Karpas-422 (cell line): ENCODE data around the gene CENATAC. TPM values are rescaled to one million over a fixed set of nuclear protein-coding genes. Genes with fewer than 3 reads are reported as not detected.

Experiments used
- small RNA-seq: library from RNA; depleted of rRNA; stranded (forward); fragments of <200 nt; gene quantifications from one replicate; pipeline ENCODE3, GENCODE V24; 2014
- total RNA-seq: library from RNA; depleted of rRNA; stranded (reverse); fragments of >200 nt; shearing (Covaris generic); gene quantifications from 2 replicates; pipeline ENCODE4 v1.2.3, GENCODE V29; 2014; ENCODE audit warnings: low replicate concordance; rRNA removed

CENATAC gene
- total RNA-seq, 1 experiment from 2014 or later, result 14.2 TPM

Small RNAs within 50 kb of the gene (small RNA-seq; reads per million reads assigned to genes)
- gene AP003392.2, result not detected
- gene RF00017, result not detected
- gene RF00019, result not detected

Other genes starting within 250 kb of the CENATAC start
- gene DDX6, start 207.0 kb upstream of the CENATAC start, total RNA-seq, result 29.4 and 52.8 TPM in 2 replicates
- 0.71 and 1.2 TPM in 2 replicates for gene CXCR5, start 114.2 kb upstream of the CENATAC start, total RNA-seq
- gene BCL9L, start 72.2 kb upstream of the CENATAC start, total RNA-seq, result 0.18 and 0.56 TPM in 2 replicates
- not detected in 2 replicates for gene UPK2, start 41.8 kb upstream of the CENATAC start, total RNA-seq
- not detected in 2 replicates for gene FOXR1, start 26.4 kb upstream of the CENATAC start, total RNA-seq
- 547 and 607 TPM in 2 replicates for gene RPS25, start 20.2 kb downstream of the CENATAC start, total RNA-seq
- gene TRAPPC4, start 20.6 kb downstream of the CENATAC start, total RNA-seq, result 26.3 and 33.0 TPM in 2 replicates
- gene SLC37A4, start 32.7 kb downstream of the CENATAC start, total RNA-seq, result 4.7 and 7.4 TPM in 2 replicates
- 27.3 and 32.5 TPM in 2 replicates for gene HYOU1, start 59.1 kb downstream of the CENATAC start, total RNA-seq
- 19.2 and 25.5 TPM in 2 replicates for gene VPS11, start 69.7 kb downstream of the CENATAC start, total RNA-seq
- gene HMBS, start 86.7 kb downstream of the CENATAC start, total RNA-seq, result 7.5 and 12.7 TPM in 2 replicates
- 10.0 and 27.3 TPM in 2 replicates for gene DPAGT1, start 103.7 kb downstream of the CENATAC start, total RNA-seq
- gene C2CD2L, start 109.2 kb downstream of the CENATAC start, total RNA-seq, result 10.1 and 11.9 TPM in 2 replicates
- gene HINFP, start 123.4 kb downstream of the CENATAC start, total RNA-seq, result 16.3 and 22.4 TPM in 2 replicates
- not detected in 2 replicates for gene ABCG4, start 150.9 kb downstream of the CENATAC start, total RNA-seq
- 2.7 and 7.5 TPM in 2 replicates for gene NLRX1, start 170.6 kb downstream of the CENATAC start, total RNA-seq
- not detected in 2 replicates for gene NHERF4, start 187.3 kb downstream of the CENATAC start, total RNA-seq
- gene CBL, start 208.2 kb downstream of the CENATAC start, total RNA-seq, result 18.0 and 34.0 TPM in 2 replicates